ENCODE results near the gene SOD2. TPM values are rescaled to one million over a fixed set of nuclear protein-coding genes. Genes with fewer than 3 reads are reported as not detected.

Gene SOD2
- total RNA-seq, 1 experiment from 2014 or later, result 80.5 TPM

DNA sequence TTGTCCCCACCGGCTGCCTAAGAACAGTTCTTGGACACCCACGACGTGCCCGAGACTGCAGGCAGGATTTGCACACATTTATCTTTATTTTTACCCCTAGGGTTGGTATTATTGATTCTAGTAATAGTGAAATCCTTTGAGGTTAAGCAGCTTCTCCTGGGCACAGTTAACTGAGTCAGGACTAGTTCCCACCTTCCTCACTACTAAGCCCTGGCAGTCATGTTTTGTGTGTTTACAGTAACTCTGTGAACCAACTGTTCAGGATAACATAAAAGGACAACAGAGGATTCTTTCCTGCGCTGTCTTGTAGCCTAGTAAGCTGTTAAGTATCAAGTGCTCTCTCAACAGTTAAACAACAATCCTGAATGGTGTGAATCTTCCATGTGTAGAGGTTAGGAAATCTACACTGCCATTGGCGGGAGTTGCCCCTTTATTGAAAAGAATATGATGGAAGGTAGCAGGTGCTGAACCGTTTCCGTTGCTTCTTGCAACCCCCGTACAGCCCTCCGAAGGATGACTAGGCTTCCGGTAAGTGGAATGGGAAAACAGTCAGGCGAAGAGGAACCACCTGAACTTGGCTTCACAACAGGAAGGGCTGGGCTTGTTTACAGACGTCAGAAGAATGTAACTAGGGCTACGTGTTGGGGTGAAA is 979 bp upstream of the SOD2 start:
- peak; percentile 27 for DNase-seq
- Histone ChIP-seq H3K14ac (ENCODE audit: insufficient read depth, low read length) (no peak overlapping the region), H4K5ac (ENCODE audit: insufficient read length, low read depth, low read length) (no peak overlapping the region), H3K79me1 (ENCODE audit: insufficient read depth, low read depth, low read length, poor library complexity, severe bottlenecking) (no peaks in the 10 kb centered on the region), H4K8ac (replicated peaks; ENCODE audit: insufficient read length, low read depth, low read length) (no peak overlapping the region), H3K4ac (ENCODE audit: low read depth, low read length) (no peak overlapping the region), H2BK5ac (ENCODE audit: insufficient read length, low read length) (no peak overlapping the region), H2BK20ac (ENCODE audit: low read depth, low read length, poor library complexity, severe bottlenecking) (no peak overlapping the region), H4K91ac (ENCODE audit: insufficient read length, low read depth, low read length) (no peak overlapping the region), H3K4me1 (ENCODE audit: insufficient read depth, low read length) (peaks cover 5% of the 10 kb centered on the region), H3K79me2 (ENCODE audit: insufficient read depth, low read length) (no peaks in the 10 kb centered on the region; the same call in 1 of the 2 replicates), H2AFZ (ENCODE audit: low read length) (no peak overlapping the region), H3K9me3 (ENCODE audit: control insufficient read depth, low read depth, low read length) (no peaks in the 10 kb centered on the region), H3K4me2 (ENCODE audit: insufficient read depth, insufficient read length, low read length) (peak overlapping the region; percentile 95), H2BK12ac (ENCODE audit: insufficient read length, low read depth, low read length) (no peak overlapping the region), H2BK15ac (ENCODE audit: low read depth, low read length) (no peak overlapping the region), H3K9ac (ENCODE audit: extremely low read depth, insufficient read length, low read length) (peak overlapping the region; percentile 56), H3K56ac (ENCODE audit: insufficient read length, low read depth, low read length) (no peak overlapping the region), H2BK120ac (ENCODE audit: low read depth, low read length, poor library complexity, severe bottlenecking) (no peak overlapping the region), H2AK5ac (ENCODE audit: insufficient read length, low read length) (no peak overlapping the region), H3K23ac (ENCODE audit: insufficient read length, low read depth, low read length) (no peak overlapping the region), H4K20me1 (ENCODE audit: control insufficient read depth, insufficient read depth, insufficient read length) (no peaks in the 10 kb centered on the region), H3K27me3 (ENCODE audit: insufficient read depth, low read length) (no peaks in the 10 kb centered on the region), H3K18ac (ENCODE audit: insufficient read length, low read depth, low read length) (no peak overlapping the region), H3K23me2 (ENCODE audit: insufficient read length, low read depth, low read length, poor library complexity, severe bottlenecking) (peaks cover 11% of the 10 kb centered on the region), H3K27ac (ENCODE audit: insufficient read length, low read depth, low read length) (no peak overlapping the region), H3T11ph (ENCODE audit: low read length) (no peak overlapping the region)
- Mint-ChIP-seq H3K27me3 (ENCODE audit: low read depth) (no peaks in the 10 kb centered on the region), H3K27ac (peak overlapping the region in 1 of 3 experiments; percentile 98; a peak in 3 of 7 replicates), H3K4me3 (peak overlapping the region; percentile 83 to 91), H3K9me3 (no peaks in the 10 kb centered on the region), H3K4me1 (peaks cover 24% of the 10 kb centered on the region in 2 experiments), H3K36me3 (ENCODE audit: insufficient read depth in 1 of 3, low read depth in 3 of 3) (peaks cover 7 to 15% (median 12%) of the 10 kb centered on the region in 3 experiments)
- no CpG with 5 or more reads among the region's 14 CpGs for WGBS (ENCODE audit: extremely low coverage, insufficient read length, low lambda C conversion rate)
- no peak for TF ChIP-seq CTCF (conservative IDR thresholded peaks at IDR 0.05)

Measured in H9 (cell line).